ENCODE data around the gene ASAH2. TPM values are rescaled to one million over a fixed set of nuclear protein-coding genes. Genes with fewer than 3 reads are reported as not detected.

ASAH2 gene
- 0.37 and 1.1 TPM in 2 replicates for total RNA-seq (2014; rRNA removed; shearing (Covaris generic))
- polyA plus RNA-seq (2015; cell fraction: cytosol; rRNA removed) = 1.2 and 1.8 TPM in 2 replicates
- polyA plus RNA-seq (2015; cell fraction: nucleus; rRNA removed) = 2.3 and 2.8 TPM in 2 replicates

- DNase-seq (ENCODE audit: low read depth, low spot score) = no peak
- in situ Hi-C loops (cut with HindIII; ENCODE audit: low pct_unique_long_range_greater_than_20kb, low sequenced_read_pairs) = no loop called here
These were observed at the start of gene ASAH2 for GRCh38 chr10:50251394-50251793. Gene ASAH2 (minus strand): TSS chr10:50251516. CDS start chr10:50248610, 2,906 bp downstream.

GRCh38 chr10:50299948-50300669 lies 48.8 kb upstream of the ASAH2 start:
- in situ Hi-C loops (cut with HindIII; ENCODE audit: low pct_unique_long_range_greater_than_20kb, low sequenced_read_pairs) = no loop called here
- no peak for DNase-seq (ENCODE audit: low read depth, low spot score)

GRCh38 chr10:50295367-50295766 lies 44.1 kb upstream of the ASAH2 start:
- in situ Hi-C loops (cut with HindIII; ENCODE audit: low pct_unique_long_range_greater_than_20kb, low sequenced_read_pairs) = no loop called here
- DNase-seq (ENCODE audit: low read depth, low spot score) = no peak

- in situ Hi-C loops (cut with HindIII; ENCODE audit: low pct_unique_long_range_greater_than_20kb, low sequenced_read_pairs) = no loop called here
These were observed 43.3 kb upstream of the ASAH2 start for GRCh38 chr10:50294582-50294981.

GRCh38 chr10:50293513-50294313 lies 42.4 kb upstream of the ASAH2 start:
- in situ Hi-C loops (cut with HindIII; ENCODE audit: low pct_unique_long_range_greater_than_20kb, low sequenced_read_pairs) = no loop called here
- no peak for DNase-seq (ENCODE audit: low read depth, low spot score)

More at GRCh38 chr10:50294582-50294981, 43.3 kb upstream of the ASAH2 start:
- no peak for DNase-seq (ENCODE audit: low read depth, low spot score)

GRCh38 chr10:50291261-50291850 lies 40.0 kb upstream of the ASAH2 start:
- DNase-seq (ENCODE audit: low read depth, low spot score) = peak; percentile 23
- in situ Hi-C loops (cut with HindIII; ENCODE audit: low pct_unique_long_range_greater_than_20kb, low sequenced_read_pairs) = no loop called here

GRCh38 chr10:50289196-50289595 lies 37.9 kb upstream of the ASAH2 start:
- DNase-seq (ENCODE audit: low read depth, low spot score) = no peak

GRCh38 chr10:50286996-50287803 lies 35.9 kb upstream of the ASAH2 start:
- DNase-seq (ENCODE audit: low read depth, low spot score) = no peak
- in situ Hi-C loops (cut with HindIII; ENCODE audit: low pct_unique_long_range_greater_than_20kb, low sequenced_read_pairs) = no loop called here

More at GRCh38 chr10:50289196-50289595, 37.9 kb upstream of the ASAH2 start:
- in situ Hi-C loops (cut with HindIII; ENCODE audit: low pct_unique_long_range_greater_than_20kb, low sequenced_read_pairs) = no loop called here

GRCh38 chr10:50286517-50286916 lies 35.2 kb upstream of the ASAH2 start:
- DNase-seq (ENCODE audit: low read depth, low spot score) = no peak
- in situ Hi-C loops (cut with HindIII; ENCODE audit: low pct_unique_long_range_greater_than_20kb, low sequenced_read_pairs) = no loop called here

- in situ Hi-C loops (cut with HindIII; ENCODE audit: low pct_unique_long_range_greater_than_20kb, low sequenced_read_pairs) = no loop called here
These were observed 30.7 kb upstream of the ASAH2 start for GRCh38 chr10:50281967-50282522.

GRCh38 chr10:50281210-50281966 lies 30.1 kb upstream of the ASAH2 start:
- in situ Hi-C loops (cut with HindIII; ENCODE audit: low pct_unique_long_range_greater_than_20kb, low sequenced_read_pairs) = no loop called here
- DNase-seq (ENCODE audit: low read depth, low spot score) = no peak

More at GRCh38 chr10:50281967-50282522, 30.7 kb upstream of the ASAH2 start:
- DNase-seq (ENCODE audit: low read depth, low spot score) = no peak

GRCh38 chr10:50280049-50280841 lies 28.9 kb upstream of the ASAH2 start:
- no peak for DNase-seq (ENCODE audit: low read depth, low spot score)
- in situ Hi-C loops (cut with HindIII; ENCODE audit: low pct_unique_long_range_greater_than_20kb, low sequenced_read_pairs) = no loop called here

GRCh38 chr10:50279489-50279888 lies 28.2 kb upstream of the ASAH2 start:
- no peak for DNase-seq (ENCODE audit: low read depth, low spot score)
- in situ Hi-C loops (cut with HindIII; ENCODE audit: low pct_unique_long_range_greater_than_20kb, low sequenced_read_pairs) = no loop called here

GRCh38 chr10:50275650-50276235 lies 24.4 kb upstream of the ASAH2 start:
- in situ Hi-C loops (cut with HindIII; ENCODE audit: low pct_unique_long_range_greater_than_20kb, low sequenced_read_pairs) = no loop called here
- DNase-seq (ENCODE audit: low read depth, low spot score) = peak; percentile 51

- in situ Hi-C loops (cut with HindIII; ENCODE audit: low pct_unique_long_range_greater_than_20kb, low sequenced_read_pairs) = no loop called here
- DNase-seq (ENCODE audit: low read depth, low spot score) = no peak
These were observed 21.2 kb upstream of the ASAH2 start for GRCh38 chr10:50272531-50272930.

All from SK-MEL-5 (cell line).